NT2/D1 (cell line): ENCODE results near the gene TRNAU1AP.
"Not testable (repeated sequence)": the region's sequence is repeated elsewhere in the genome, so short reads cannot be mapped to it uniquely, and the experiment has no call there.

ENCODE experiments used
- DNase-seq: peaks from one replicate; pipeline ENCODE4 v3.0.0-alpha.2; 2011; ENCODE audit warnings: low read depth, low spot score
- H3K27me3 ChIP-seq: 2 replicates; pipeline ENCODE4 v1.6.0; 2011; ENCODE audit warnings: mild to moderate bottlenecking; ENCODE audit not compliant: insufficient read length, insufficient read depth
- H3K36me3 ChIP-seq: 2 replicates; pipeline ENCODE4 v1.6.1; 2011; ENCODE audit warnings: mild to moderate bottlenecking, low read length, mixed read lengths; ENCODE audit not compliant: insufficient read depth, insufficient read length
- H3K4me1 ChIP-seq: 2 replicates; pipeline ENCODE4 v1.5.1; 2011; ENCODE audit not compliant: insufficient read depth, insufficient read length
- H3K4me3 ChIP-seq: 2 replicates; pipeline ENCODE4 v1.5.1; 2011; ENCODE audit warnings: low read depth; ENCODE audit not compliant: insufficient read length
- H3K9ac ChIP-seq: 2 replicates; pipeline ENCODE4 v1.6.0; 2011; ENCODE audit warnings: low read depth; ENCODE audit not compliant: insufficient read length
- H3K9me3 ChIP-seq: 2 replicates; pipeline ENCODE4 v1.5.1; 2011; ENCODE audit warnings: mild to moderate bottlenecking, low read length; ENCODE audit not compliant: insufficient read depth
- SUZ12 ChIP-seq: IDR thresholded peaks from 2 replicates; pipeline ENCODE4 v1.6.1; 2011; ENCODE audit not compliant: insufficient read length, insufficient read depth; ENCODE audit errors: extremely low read depth
- YY1 ChIP-seq: IDR thresholded peaks from 2 replicates; pipeline ENCODE4 v1.6.1; 2011; ENCODE audit not compliant: insufficient read length, insufficient read depth
- ZNF274 ChIP-seq: IDR thresholded peaks from 2 replicates; pipeline ENCODE4 v1.6.1; 2011; ENCODE audit warnings: mild to moderate bottlenecking, low read depth, low read length

TRNAU1AP gene

GRCh38 chr1:28571911-28572310 lies 19.0 kb downstream of the TRNAU1AP start:
- TF ChIP-seq ZNF274 (no peak), YY1 (no peak), SUZ12 (no peak)
- H3K36me3 ChIP-seq: peaks cover 76% of the 10 kb centered on the region
- H3K4me3 ChIP-seq: no peak overlapping the region
- no peaks in the 10 kb centered on the region for H3K9me3 ChIP-seq
- H3K4me1 ChIP-seq: no peaks in the 10 kb centered on the region
- no peaks in the 10 kb centered on the region for H3K27me3 ChIP-seq
- no peak for DNase-seq
- H3K9ac ChIP-seq: peak overlapping the region; percentile 56

GRCh38 chr1:28572891-28573290 lies 20.0 kb downstream of the TRNAU1AP start:
- not testable (repeated sequence) for H3K4me3 ChIP-seq, H3K9ac ChIP-seq, H3K4me1 ChIP-seq, H3K27me3 ChIP-seq, H3K9me3 ChIP-seq, DNase-seq
- H3K36me3 ChIP-seq: peaks cover 76% of the 10 kb centered on the region

GRCh38 chr1:28573564-28573963 lies 20.7 kb downstream of the TRNAU1AP start:
- no peak for DNase-seq
- H3K9me3 ChIP-seq: no peaks in the 10 kb centered on the region
- no peak overlapping the region for H3K9ac ChIP-seq
- peaks cover 76% of the 10 kb centered on the region for H3K36me3 ChIP-seq
- no peaks in the 10 kb centered on the region for H3K27me3 ChIP-seq
- no peak overlapping the region for H3K4me3 ChIP-seq
- TF ChIP-seq YY1 (no peak), ZNF274 (no peak), SUZ12 (no peak)
- no peaks in the 10 kb centered on the region for H3K4me1 ChIP-seq

- Histone ChIP-seq H3K9me3 (no peaks in the 10 kb centered on the region), H3K36me3 (peaks cover 77% of the 10 kb centered on the region), H3K9ac (peak overlapping the region; percentile 2), H3K4me3 (no peak overlapping the region), H3K4me1 (peaks cover 7% of the 10 kb centered on the region), H3K27me3 (peaks cover under 1% of the 10 kb centered on the region)
- no peak for DNase-seq
- TF ChIP-seq YY1: no peak
- no peak for TF ChIP-seq SUZ12
- no peak for TF ChIP-seq ZNF274
Measured at GRCh38 chr1:28577052-28577678, 24.3 kb downstream of the TRNAU1AP start.

GRCh38 chr1:28577738-28578536 lies 25.1 kb downstream of the TRNAU1AP start:
- Histone ChIP-seq H3K9me3 (no peaks in the 10 kb centered on the region), H3K9ac (no peak overlapping the region), H3K27me3 (peaks cover 3% of the 10 kb centered on the region), H3K4me3 (no peak overlapping the region), H3K36me3 (peaks cover 72% of the 10 kb centered on the region), H3K4me1 (peaks cover 7% of the 10 kb centered on the region)
- no peak for DNase-seq
- TF ChIP-seq YY1 (no peak), ZNF274 (no peak), SUZ12 (no peak)

GRCh38 chr1:28578696-28579218 lies 25.9 kb downstream of the TRNAU1AP start:
- peaks cover 3% of the 10 kb centered on the region for H3K27me3 ChIP-seq
- no peak overlapping the region for H3K4me3 ChIP-seq
- no peak for DNase-seq
- no peaks in the 10 kb centered on the region for H3K9me3 ChIP-seq
- TF ChIP-seq ZNF274: no peak
- TF ChIP-seq SUZ12: no peak
- TF ChIP-seq YY1: no peak
- H3K4me1 ChIP-seq: peaks cover 7% of the 10 kb centered on the region
- H3K36me3 ChIP-seq: peaks cover 64% of the 10 kb centered on the region
- no peak overlapping the region for H3K9ac ChIP-seq

GRCh38 chr1:28579401-28579800 lies 26.5 kb downstream of the TRNAU1AP start:
- no peaks in the 10 kb centered on the region for H3K9me3 ChIP-seq
- peaks cover 7% of the 10 kb centered on the region for H3K4me1 ChIP-seq
- H3K4me3 ChIP-seq: peak overlapping the region; percentile 90
- no peak for DNase-seq
- H3K27me3 ChIP-seq: peaks cover 3% of the 10 kb centered on the region
- H3K9ac ChIP-seq: peak overlapping the region; percentile 100
- H3K36me3 ChIP-seq: peaks cover 59% of the 10 kb centered on the region
- no peak for TF ChIP-seq SUZ12
- no peak for TF ChIP-seq YY1
- no peak for TF ChIP-seq ZNF274
